HG02588 (cell line): ENCODE data around the gene PPM1N.

Source experiments
- ATAC-seq: cut with Tn5 transposase; IDR thresholded peaks from one replicate; pipeline ENCODE4 v1.9.1; 2021; ENCODE audit warnings: mild to moderate bottlenecking, moderate library complexity; ENCODE audit not compliant: unreplicated experiment

PPM1N gene

GRCh38 chr19:45498411-45499195 lies at the start of gene PPM1N:
PPM1N (plus strand) TSS chr19:45498443; CDS start chr19:45498473, 30 bp downstream.
- no peak for ATAC-seq

GRCh38 chr19:45448887-45449299 lies 49.4 kb upstream of the PPM1N start:
- no peak for ATAC-seq

GRCh38 chr19:45450012-45450333 lies 48.3 kb upstream of the PPM1N start:
- no peak for ATAC-seq

GRCh38 chr19:45451131-45451849 lies 47.0 kb upstream of the PPM1N start:
- peak; percentile 26 for ATAC-seq

GRCh38 chr19:45451850-45452387 lies 46.3 kb upstream of the PPM1N start:
- no peak for ATAC-seq

GRCh38 chr19:45455707-45456499 lies 42.3 kb upstream of the PPM1N start:
- ATAC-seq = no peak

GRCh38 chr19:45456500-45456815 lies 41.8 kb upstream of the PPM1N start:
- no peak for ATAC-seq

GRCh38 chr19:45457776-45458175 lies 40.5 kb upstream of the PPM1N start:
- no peak for ATAC-seq

GRCh38 chr19:45460807-45461347 lies 37.4 kb upstream of the PPM1N start:
- ATAC-seq = no peak

GRCh38 chr19:45462174-45462573 lies 36.1 kb upstream of the PPM1N start:
- no peak for ATAC-seq

- no peak for ATAC-seq
Observed at GRCh38 chr19:45463241-45463640, 35.0 kb upstream of the PPM1N start.

GRCh38 chr19:45464274-45464673 lies 34.0 kb upstream of the PPM1N start:
- no peak for ATAC-seq

GRCh38 chr19:45464852-45465441 lies 33.3 kb upstream of the PPM1N start:
- ATAC-seq = no peak

- ATAC-seq = no peak
Observed at GRCh38 chr19:45467115-45467455, 31.2 kb upstream of the PPM1N start.

- peak; percentile 39 for ATAC-seq
Observed at GRCh38 chr19:45467456-45468158, 30.6 kb upstream of the PPM1N start, which contains the start of gene FOSB. FOSB (plus strand) TSS chr19:45467996; CDS start chr19:45468587, 591 bp downstream.

GRCh38 chr19:45468159-45468651 lies 30.0 kb upstream of the PPM1N start:
- ATAC-seq = no peak

GRCh38 chr19:45468803-45469131 lies 29.5 kb upstream of the PPM1N start:
- ATAC-seq = no peak

GRCh38 chr19:45469132-45469944 lies 28.9 kb upstream of the PPM1N start:
- ATAC-seq = peak; percentile 52
